ENCODE results near the gene CEBPG.

The CEBPG gene

GRCh38 chr19:33403221-33403972 lies 29.9 kb downstream of the CEBPG start:
- H3K36me3 ChIP-seq (ENCODE audit: insufficient read depth, low read length), result no peaks in the 10 kb centered on the region
- H3K4me3 ChIP-seq, result no peak overlapping the region
- H3K27ac ChIP-seq, result no peak overlapping the region
- DNase-seq (ENCODE audit: low read depth, low spot score), result no peak
- H3K9ac ChIP-seq (ENCODE audit: insufficient read length), result no peak overlapping the region
- no peaks in the 10 kb centered on the region for H3K9me3 ChIP-seq (ENCODE audit: low read depth, low read length)
- TF ChIP-seq POLR2AphosphoS5 (IDR thresholded peaks at IDR 0.05; ENCODE audit: borderline replicate concordance, low read depth, low read length), result no peak
- TF ChIP-seq FOXP2 (optimal IDR thresholded peaks at IDR 0.05; ENCODE audit: control extremely low read depth, extremely low read length, insufficient read depth), result no peak
- TF ChIP-seq EZH2 (IDR thresholded peaks at IDR 0.05), result no peak

- Histone ChIP-seq H3K9ac (ENCODE audit: insufficient read length) (no peak overlapping the region), H3K27ac (no peak overlapping the region), H3K4me3 (no peak overlapping the region), H3K9me3 (ENCODE audit: low read depth, low read length) (no peaks in the 10 kb centered on the region), H3K36me3 (ENCODE audit: insufficient read depth, low read length) (no peaks in the 10 kb centered on the region)
- no peak for TF ChIP-seq FOXP2 (optimal IDR thresholded peaks at IDR 0.05; ENCODE audit: control extremely low read depth, extremely low read length, insufficient read depth)
- no peak for TF ChIP-seq EZH2 (IDR thresholded peaks at IDR 0.05)
- no peak for TF ChIP-seq POLR2AphosphoS5 (IDR thresholded peaks at IDR 0.05; ENCODE audit: borderline replicate concordance, low read depth, low read length)
- no peak for DNase-seq (ENCODE audit: low read depth, low spot score)
These were observed 30.4 kb downstream of the CEBPG start for GRCh38 chr19:33403973-33404304.

GRCh38 chr19:33404506-33405253 lies 31.2 kb downstream of the CEBPG start:
- DNase-seq (ENCODE audit: low read depth, low spot score), result no peak
- Histone ChIP-seq H3K36me3 (ENCODE audit: insufficient read depth, low read length) (no peaks in the 10 kb centered on the region), H3K9ac (ENCODE audit: insufficient read length) (no peak overlapping the region), H3K4me3 (no peak overlapping the region), H3K9me3 (ENCODE audit: low read depth, low read length) (no peaks in the 10 kb centered on the region), H3K27ac (no peak overlapping the region)
- no peak for TF ChIP-seq FOXP2 (optimal IDR thresholded peaks at IDR 0.05; ENCODE audit: control extremely low read depth, extremely low read length, insufficient read depth)
- no peak for TF ChIP-seq EZH2 (IDR thresholded peaks at IDR 0.05)
- TF ChIP-seq POLR2AphosphoS5 (IDR thresholded peaks at IDR 0.05; ENCODE audit: borderline replicate concordance, low read depth, low read length), result no peak

GRCh38 chr19:33405254-33405552 lies 31.7 kb downstream of the CEBPG start:
- Histone ChIP-seq H3K27ac (no peak overlapping the region), H3K9ac (ENCODE audit: insufficient read length) (no peak overlapping the region), H3K36me3 (ENCODE audit: insufficient read depth, low read length) (no peaks in the 10 kb centered on the region), H3K4me3 (no peak overlapping the region), H3K9me3 (ENCODE audit: low read depth, low read length) (no peaks in the 10 kb centered on the region)
- no peak for DNase-seq (ENCODE audit: low read depth, low spot score)
- TF ChIP-seq FOXP2 (optimal IDR thresholded peaks at IDR 0.05; ENCODE audit: control extremely low read depth, extremely low read length, insufficient read depth) (no peak), POLR2AphosphoS5 (IDR thresholded peaks at IDR 0.05; ENCODE audit: borderline replicate concordance, low read depth, low read length) (no peak), EZH2 (IDR thresholded peaks at IDR 0.05) (no peak)

- TF ChIP-seq EZH2 (IDR thresholded peaks at IDR 0.05) (no peak), POLR2AphosphoS5 (IDR thresholded peaks at IDR 0.05; ENCODE audit: borderline replicate concordance, low read depth, low read length) (no peak), FOXP2 (optimal IDR thresholded peaks at IDR 0.05; ENCODE audit: control extremely low read depth, extremely low read length, insufficient read depth) (no peak)
- Histone ChIP-seq H3K36me3 (ENCODE audit: insufficient read depth, low read length) (no peaks in the 10 kb centered on the region), H3K4me3 (no peak overlapping the region), H3K9ac (ENCODE audit: insufficient read length) (no peak overlapping the region), H3K9me3 (ENCODE audit: low read depth, low read length) (no peaks in the 10 kb centered on the region), H3K27ac (no peak overlapping the region)
- DNase-seq (ENCODE audit: low read depth, low spot score), result no peak
These were observed 32.3 kb downstream of the CEBPG start for GRCh38 chr19:33405553-33406461.

- TF ChIP-seq EZH2 (IDR thresholded peaks at IDR 0.05), result no peak
- TF ChIP-seq FOXP2 (optimal IDR thresholded peaks at IDR 0.05; ENCODE audit: control extremely low read depth, extremely low read length, insufficient read depth), result no peak
- no peak for TF ChIP-seq POLR2AphosphoS5 (IDR thresholded peaks at IDR 0.05; ENCODE audit: borderline replicate concordance, low read depth, low read length)
- no peak overlapping the region for H3K9ac ChIP-seq (ENCODE audit: insufficient read length)
- no peak overlapping the region for H3K27ac ChIP-seq
- H3K4me3 ChIP-seq, result no peak overlapping the region
- no peaks in the 10 kb centered on the region for H3K9me3 ChIP-seq (ENCODE audit: low read depth, low read length)
- DNase-seq (ENCODE audit: low read depth, low spot score), result peak; percentile 5
- H3K36me3 ChIP-seq (ENCODE audit: insufficient read depth, low read length), result no peaks in the 10 kb centered on the region
These were observed 33.1 kb downstream of the CEBPG start for GRCh38 chr19:33406521-33407139.

GRCh38 chr19:33407140-33407551 lies 33.6 kb downstream of the CEBPG start:
- Histone ChIP-seq H3K27ac (no peak overlapping the region), H3K9me3 (ENCODE audit: low read depth, low read length) (no peaks in the 10 kb centered on the region), H3K9ac (ENCODE audit: insufficient read length) (no peak overlapping the region)

GRCh38 chr19:33407716-33408115 lies 34.2 kb downstream of the CEBPG start:
- TF ChIP-seq EZH2 (IDR thresholded peaks at IDR 0.05), result no peak
- TF ChIP-seq POLR2AphosphoS5 (IDR thresholded peaks at IDR 0.05; ENCODE audit: borderline replicate concordance, low read depth, low read length), result no peak
- TF ChIP-seq FOXP2 (optimal IDR thresholded peaks at IDR 0.05; ENCODE audit: control extremely low read depth, extremely low read length, insufficient read depth), result no peak
- Histone ChIP-seq H3K4me3 (no peak overlapping the region), H3K27ac (no peak overlapping the region), H3K9ac (ENCODE audit: insufficient read length) (no peak overlapping the region), H3K9me3 (ENCODE audit: low read depth, low read length) (no peaks in the 10 kb centered on the region), H3K36me3 (ENCODE audit: insufficient read depth, low read length) (no peaks in the 10 kb centered on the region)
- no peak for DNase-seq (ENCODE audit: low read depth, low spot score)

More at GRCh38 chr19:33407140-33407551, 33.6 kb downstream of the CEBPG start:
- H3K4me3 ChIP-seq, result no peak overlapping the region
- H3K36me3 ChIP-seq (ENCODE audit: insufficient read depth, low read length), result no peaks in the 10 kb centered on the region
- no peak for DNase-seq (ENCODE audit: low read depth, low spot score)
- TF ChIP-seq FOXP2 (optimal IDR thresholded peaks at IDR 0.05; ENCODE audit: control extremely low read depth, extremely low read length, insufficient read depth), result no peak
- TF ChIP-seq POLR2AphosphoS5 (IDR thresholded peaks at IDR 0.05; ENCODE audit: borderline replicate concordance, low read depth, low read length), result no peak
